Measurements from ENCODE around the gene RPL23. TPM values are rescaled to one million over a fixed set of nuclear protein-coding genes. Genes with fewer than 3 reads are reported as not detected.

Gene RPL23
- total RNA-seq, 1 experiment from 2014 or later = 764 TPM

DNA sequence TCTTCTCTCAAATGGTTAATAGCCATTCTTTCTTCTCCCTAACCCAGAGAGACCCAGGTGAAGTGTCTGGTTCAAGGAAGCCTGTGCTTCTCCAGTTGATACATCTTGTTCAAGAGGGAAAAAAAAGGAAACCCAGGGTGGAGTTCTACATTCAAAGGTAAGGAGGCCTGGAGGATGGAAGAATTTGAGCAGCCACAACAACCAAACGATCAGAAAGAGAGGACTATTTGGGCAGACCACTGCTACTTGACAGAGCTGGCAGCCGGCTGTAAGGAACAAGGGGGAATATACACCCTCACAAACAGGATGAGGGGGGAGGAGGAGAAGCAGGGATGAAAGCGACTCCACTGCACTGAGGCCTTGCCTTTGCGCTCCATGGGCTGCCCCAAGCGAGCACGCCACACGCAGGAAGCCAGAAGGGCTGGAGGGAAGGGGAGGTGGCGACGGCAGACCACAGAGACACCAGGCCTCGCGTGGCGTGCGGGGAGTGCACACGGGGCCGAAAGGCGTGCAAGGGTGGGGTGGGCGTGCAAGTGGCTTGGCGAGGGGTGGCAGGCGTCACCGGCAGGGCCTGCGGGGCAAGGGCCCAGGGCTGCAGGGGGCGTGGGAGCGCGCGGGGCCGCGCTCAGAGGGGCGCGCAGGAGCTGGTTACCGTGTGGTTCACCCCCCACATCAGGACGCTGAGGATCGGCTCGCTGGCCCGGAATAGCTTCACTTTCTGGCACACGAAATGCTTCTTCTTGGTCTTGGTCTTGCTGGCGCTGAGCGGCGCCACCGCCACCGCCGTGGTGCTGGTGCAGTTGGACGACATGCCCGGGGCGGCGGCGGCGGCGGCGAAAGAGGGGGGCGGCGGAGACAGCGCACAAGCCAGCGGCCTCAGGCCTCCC is 54.7 kb downstream of the RPL23 start:
- H3K4me3 ChIP-seq (ENCODE audit: low read depth, low read length, poor library complexity, severe bottlenecking) = peak overlapping the region; percentile 69
- ChIA-PET POLR2A (ENCODE audit: low non-redundant PET) (interaction anchor here (0.6 kb wide), 2 partner anchors 401 to 1013 kb away, joined by 3 read pairs; partner anchors contain the start of gene RPL19), CTCF (interaction anchor here (0.6 kb wide), 1 partner anchor 351 kb away, joined by 3 read pairs; no protein-coding TSS in a partner anchor)
- BruUV-seq (replicated peaks) = no TSS peak
- no peaks in the 10 kb centered on the region for H3K9me3 ChIP-seq (ENCODE audit: low read depth, low read length, poor library complexity, severe bottlenecking)
- DNase-seq (ENCODE audit: low spot score) = peak; percentile 19
- TF ChIP-seq, protein P1, sequence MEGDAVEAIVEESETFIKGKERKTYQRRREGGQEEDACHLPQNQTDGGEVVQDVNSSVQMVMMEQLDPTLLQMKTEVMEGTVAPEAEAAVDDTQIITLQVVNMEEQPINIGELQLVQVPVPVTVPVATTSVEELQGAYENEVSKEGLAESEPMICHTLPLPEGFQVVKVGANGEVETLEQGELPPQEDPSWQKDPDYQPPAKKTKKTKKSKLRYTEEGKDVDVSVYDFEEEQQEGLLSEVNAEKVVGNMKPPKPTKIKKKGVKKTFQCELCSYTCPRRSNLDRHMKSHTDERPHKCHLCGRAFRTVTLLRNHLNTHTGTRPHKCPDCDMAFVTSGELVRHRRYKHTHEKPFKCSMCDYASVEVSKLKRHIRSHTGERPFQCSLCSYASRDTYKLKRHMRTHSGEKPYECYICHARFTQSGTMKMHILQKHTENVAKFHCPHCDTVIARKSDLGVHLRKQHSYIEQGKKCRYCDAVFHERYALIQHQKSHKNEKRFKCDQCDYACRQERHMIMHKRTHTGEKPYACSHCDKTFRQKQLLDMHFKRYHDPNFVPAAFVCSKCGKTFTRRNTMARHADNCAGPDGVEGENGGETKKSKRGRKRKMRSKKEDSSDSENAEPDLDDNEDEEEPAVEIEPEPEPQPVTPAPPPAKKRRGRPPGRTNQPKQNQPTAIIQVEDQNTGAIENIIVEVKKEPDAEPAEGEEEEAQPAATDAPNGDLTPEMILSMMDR (conservative IDR thresholded peaks at IDR 0.05; ENCODE audit: low read depth, low read length) = no peak
- no peak for TF ChIP-seq EZH2 (IDR thresholded peaks at IDR 0.05; ENCODE audit: borderline replicate concordance, low read depth, low read length, poor library complexity, severe bottlenecking)
- H3K27me3 ChIP-seq (replicated peaks; ENCODE audit: insufficient read depth, low read depth, low read length, poor library complexity) = no peaks in the 10 kb centered on the region
- peak overlapping the region; percentile 78 for H3K27ac ChIP-seq (ENCODE audit: low read depth, low read length, poor library complexity, severe bottlenecking)
- H3K4me1 ChIP-seq (ENCODE audit: insufficient read depth, low read length, poor library complexity, severe bottlenecking) = no peaks in the 10 kb centered on the region
- H3K36me3 ChIP-seq (ENCODE audit: insufficient read depth, low read length, poor library complexity, severe bottlenecking) = no peaks in the 10 kb centered on the region
- intact Hi-C loops (cut with micrococcal nuclease; ENCODE audit: unreplicated experiment) = no loop called here

Small RNAs within 50 kb of the gene (microRNA-seq; reads per million reads assigned to microRNA genes)
- gene MIR4727 = 1.1 reads per million

Other genes starting within 250 kb of the RPL23 start
- gene SRCIN1, start 247.8 kb downstream of the RPL23 start, total RNA-seq (2021) = 1.6 and 3.5 TPM in 2 replicates
- 4.0 and 5.9 TPM in 2 replicates for gene EPOP, start 178.8 kb downstream of the RPL23 start, total RNA-seq (2021)
- 41.4 and 59.5 TPM in 2 replicates for gene MLLT6, start 148.4 kb downstream of the RPL23 start, total RNA-seq (2021)
- gene CISD3, start 123.4 kb downstream of the RPL23 start, total RNA-seq (2021) = 6.6 and 8.5 TPM in 2 replicates
- 34.4 and 42.0 TPM in 2 replicates for gene PCGF2, start 105.4 kb downstream of the RPL23 start, total RNA-seq (2021)
- gene PSMB3, start 101.0 kb downstream of the RPL23 start, total RNA-seq (2021) = 217 and 232 TPM in 2 replicates
- 28.0 and 35.7 TPM in 2 replicates for gene PIP4K2B, start 54.2 kb downstream of the RPL23 start, total RNA-seq (2021)
- gene CWC25, start 28.4 kb downstream of the RPL23 start, total RNA-seq (2021) = 13.5 and 14.1 TPM in 2 replicates
- 76.9 and 78.3 TPM in 2 replicates for gene LASP1, start 16.3 kb upstream of the RPL23 start, total RNA-seq (2021)
- gene FBXO47, start 113.7 kb upstream of the RPL23 start, total RNA-seq (2021) = not detected in 2 replicates

All from A673 (cell line).